Stimulated activated CD4-positive, alpha-beta T cell treated with anti-CD3 and anti-CD28 coated beads, Interleukin-15, amount 100 ng/mL, for 1 hour (primary cell): ENCODE measurements around the gene GPC4.

ENCODE experiments used
- DNase-seq, 2 donors: peaks; one replicate each; pipeline ENCODE4 v3.0.0-alpha.2; 2020; ENCODE audit warnings: low read depth in 1 of 2, low spot score in 1 of 2

Gene GPC4

GRCh38 chrX:133415276-133416105, at the start of gene GPC4:
Gene GPC4 (minus strand): TSS chrX:133415489. CDS start chrX:133414965, 524 bp downstream.
- no peak for DNase-seq

- DNase-seq, result no peak
These were observed 45.9 kb upstream of the GPC4 start for GRCh38 chrX:133461231-133461630.

GRCh38 chrX:133454924-133455323, 39.6 kb upstream of the GPC4 start:
- no peak for DNase-seq

- DNase-seq, result no peak
These were observed 39.2 kb upstream of the GPC4 start for GRCh38 chrX:133454491-133454914.

- no peak for DNase-seq
These were observed 33.3 kb upstream of the GPC4 start for GRCh38 chrX:133448512-133449076.

- no peak for DNase-seq
These were observed 29.9 kb upstream of the GPC4 start for GRCh38 chrX:133444952-133445831.

GRCh38 chrX:133444196-133444595, 28.9 kb upstream of the GPC4 start:
- no peak for DNase-seq

- DNase-seq, result no peak
These were observed 25.5 kb upstream of the GPC4 start for GRCh38 chrX:133440797-133441163.

- no peak for DNase-seq
These were observed 24.9 kb upstream of the GPC4 start for GRCh38 chrX:133440081-133440796.

GRCh38 chrX:133437766-133438165, 22.5 kb upstream of the GPC4 start:
- no peak for DNase-seq

- DNase-seq, result no peak
These were observed 22.1 kb upstream of the GPC4 start for GRCh38 chrX:133437356-133437755.

- DNase-seq, result no peak
These were observed 20.3 kb upstream of the GPC4 start for GRCh38 chrX:133435544-133436124.

- DNase-seq, result no peak
These were observed 19.0 kb upstream of the GPC4 start for GRCh38 chrX:133434197-133434820.

GRCh38 chrX:133419911-133420310, 4.6 kb upstream of the GPC4 start:
- no peak for DNase-seq

- DNase-seq, result no peak
These were observed 3.3 kb upstream of the GPC4 start for GRCh38 chrX:133418588-133418987.

- DNase-seq, result no peak
These were observed 2.1 kb upstream of the GPC4 start for GRCh38 chrX:133417364-133417763.

GRCh38 chrX:133414406-133415275, 648 bp downstream of the GPC4 start:
- no peak for DNase-seq

GRCh38 chrX:133413218-133413925, 1.9 kb downstream of the GPC4 start:
- DNase-seq, result no peak

- DNase-seq, result no peak
These were observed 2.6 kb downstream of the GPC4 start for GRCh38 chrX:133412665-133413064.
